ENCODE results near the gene N4BP2L1. TPM values are rescaled to one million over a fixed set of nuclear protein-coding genes. Genes with fewer than 3 reads are reported as not detected.

The N4BP2L1 gene
- total RNA-seq, 1 experiment from 2014 or later, result 1.1 TPM

- no peak for TF ChIP-seq POLR2AphosphoS5 (IDR thresholded peaks at IDR 0.05; ENCODE audit: low read depth, low read length)
- TF ChIP-seq JUND (IDR thresholded peaks at IDR 0.05), result no peak
- no peak for TF ChIP-seq EZH2phosphoT487 (IDR thresholded peaks at IDR 0.05; ENCODE audit: borderline replicate concordance)
- TF ChIP-seq TCF7L2 (IDR thresholded peaks at IDR 0.05; ENCODE audit: borderline replicate concordance, extremely low read depth, insufficient read depth, insufficient read length), result no peak
- TF ChIP-seq, protein P1, sequence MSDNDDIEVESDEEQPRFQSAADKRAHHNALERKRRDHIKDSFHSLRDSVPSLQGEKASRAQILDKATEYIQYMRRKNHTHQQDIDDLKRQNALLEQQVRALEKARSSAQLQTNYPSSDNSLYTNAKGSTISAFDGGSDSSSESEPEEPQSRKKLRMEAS (IDR thresholded peaks at IDR 0.05), result no peak
- TF ChIP-seq, protein P2, sequence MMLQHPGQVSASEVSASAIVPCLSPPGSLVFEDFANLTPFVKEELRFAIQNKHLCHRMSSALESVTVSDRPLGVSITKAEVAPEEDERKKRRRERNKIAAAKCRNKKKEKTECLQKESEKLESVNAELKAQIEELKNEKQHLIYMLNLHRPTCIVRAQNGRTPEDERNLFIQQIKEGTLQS (IDR thresholded peaks at IDR 0.05), result no peak
- no peak for TF ChIP-seq CEBPB (IDR thresholded peaks at IDR 0.05; ENCODE audit: low read depth)
- no peak for TF ChIP-seq CTCF (IDR thresholded peaks at IDR 0.05 in 2 of 3, conservative IDR thresholded peaks at IDR 0.05 in 1 of 3; ENCODE audit: borderline replicate concordance in 1 of 3, insufficient read depth in 1 of 3, low read depth in 2 of 3, low read length in 2 of 3)
- TF ChIP-seq YY1 (IDR thresholded peaks at IDR 0.05; ENCODE audit: extremely low read depth, insufficient replicate concordance, low read depth, low read length), result no peak
- TF ChIP-seq RAD21 (IDR thresholded peaks at IDR 0.05; ENCODE audit: low read depth), result no peak
- no peak for TF ChIP-seq EGR1 (IDR thresholded peaks at IDR 0.05; ENCODE audit: low read depth)
- TF ChIP-seq, protein P3, sequence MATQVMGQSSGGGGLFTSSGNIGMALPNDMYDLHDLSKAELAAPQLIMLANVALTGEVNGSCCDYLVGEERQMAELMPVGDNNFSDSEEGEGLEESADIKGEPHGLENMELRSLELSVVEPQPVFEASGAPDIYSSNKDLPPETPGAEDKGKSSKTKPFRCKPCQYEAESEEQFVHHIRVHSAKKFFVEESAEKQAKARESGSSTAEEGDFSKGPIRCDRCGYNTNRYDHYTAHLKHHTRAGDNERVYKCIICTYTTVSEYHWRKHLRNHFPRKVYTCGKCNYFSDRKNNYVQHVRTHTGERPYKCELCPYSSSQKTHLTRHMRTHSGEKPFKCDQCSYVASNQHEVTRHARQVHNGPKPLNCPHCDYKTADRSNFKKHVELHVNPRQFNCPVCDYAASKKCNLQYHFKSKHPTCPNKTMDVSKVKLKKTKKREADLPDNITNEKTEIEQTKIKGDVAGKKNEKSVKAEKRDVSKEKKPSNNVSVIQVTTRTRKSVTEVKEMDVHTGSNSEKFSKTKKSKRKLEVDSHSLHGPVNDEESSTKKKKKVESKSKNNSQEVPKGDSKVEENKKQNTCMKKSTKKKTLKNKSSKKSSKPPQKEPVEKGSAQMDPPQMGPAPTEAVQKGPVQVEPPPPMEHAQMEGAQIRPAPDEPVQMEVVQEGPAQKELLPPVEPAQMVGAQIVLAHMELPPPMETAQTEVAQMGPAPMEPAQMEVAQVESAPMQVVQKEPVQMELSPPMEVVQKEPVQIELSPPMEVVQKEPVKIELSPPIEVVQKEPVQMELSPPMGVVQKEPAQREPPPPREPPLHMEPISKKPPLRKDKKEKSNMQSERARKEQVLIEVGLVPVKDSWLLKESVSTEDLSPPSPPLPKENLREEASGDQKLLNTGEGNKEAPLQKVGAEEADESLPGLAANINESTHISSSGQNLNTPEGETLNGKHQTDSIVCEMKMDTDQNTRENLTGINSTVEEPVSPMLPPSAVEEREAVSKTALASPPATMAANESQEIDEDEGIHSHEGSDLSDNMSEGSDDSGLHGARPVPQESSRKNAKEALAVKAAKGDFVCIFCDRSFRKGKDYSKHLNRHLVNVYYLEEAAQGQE (IDR thresholded peaks at IDR 0.05; ENCODE audit: low read depth), result no peak
- TF ChIP-seq FOSL1 (IDR thresholded peaks at IDR 0.05; ENCODE audit: low read depth), result no peak
- TF ChIP-seq ZNF274 (IDR thresholded peaks at IDR 0.05; ENCODE audit: low read depth, low read length), result no peak
- no peak for TF ChIP-seq EZH2 (IDR thresholded peaks at IDR 0.05)
- no peak for TF ChIP-seq POLR2A (IDR thresholded peaks at IDR 0.05; ENCODE audit: borderline replicate concordance, extremely low read depth, insufficient read depth, insufficient read length)
- TF ChIP-seq SP1 (IDR thresholded peaks at IDR 0.05; ENCODE audit: low read depth), result no peak
- no peak for TF ChIP-seq SIN3A (IDR thresholded peaks at IDR 0.05; ENCODE audit: low read depth)
- no peak for TF ChIP-seq ELF1 (IDR thresholded peaks at IDR 0.05; ENCODE audit: borderline replicate concordance, low read depth)
- TF ChIP-seq CBX3 (IDR thresholded peaks at IDR 0.05; ENCODE audit: low read depth), result no peak
- Histone ChIP-seq H2AFZ (ENCODE audit: low read depth, low read length, poor library complexity, severe bottlenecking) (no peak overlapping the region), H3K9me2 (ENCODE audit: insufficient read depth) (no peaks in the 10 kb centered on the region), H3K27ac (ENCODE audit: low read depth, low read length) (no peak overlapping the region), H3K9me3 (ENCODE audit: control insufficient read depth in 1 of 2, insufficient read depth in 1 of 2, low read depth in 1 of 2, low read length in 2 of 2) (no peaks in the 10 kb centered on the region; a peak in 1 of 4 replicates), H3K36me3 (ENCODE audit: control insufficient read depth in 1 of 2, insufficient read depth in 2 of 2, low read length in 2 of 2) (no peaks in the 10 kb centered on the region), H3K27me3 (ENCODE audit: insufficient read depth, low read length) (no peaks in the 10 kb centered on the region), H3K4me2 (ENCODE audit: low read length) (no peak overlapping the region), H3K4me1 (ENCODE audit: control insufficient read depth in 1 of 2, insufficient read depth in 2 of 2, low read length in 2 of 2) (no peaks in the 10 kb centered on the region), H3K4me3 (replicated peaks in 1 of 2; ENCODE audit: low read depth in 1 of 2, low read length in 2 of 2) (no peak overlapping the region), H3K9ac (ENCODE audit: low read length) (no peak overlapping the region), H3K79me2 (ENCODE audit: insufficient read depth, low read length) (no peaks in the 10 kb centered on the region), H4K20me1 (ENCODE audit: insufficient read depth) (no peaks in the 10 kb centered on the region)
- ATAC-seq, result no peak
- BruUV-seq (replicated peaks), result no TSS peak
- POLR2A ChIA-PET, result no interaction called here
- DNase-seq (ENCODE audit: low read depth, low spot score), result no peak
- intact Hi-C loops (cut with micrococcal nuclease), result no loop called here
- RAD21 ChIA-PET (ENCODE audit: low non-redundant PET in 1 of 2, low total read pairs in 2 of 2, uncharacterized antibody in 2 of 2, unreplicated experiment in 2 of 2), result no interaction called here
- CTCF ChIA-PET, result no interaction called here
Measured at GRCh38 chr13:32419862-32420261, 8.1 kb downstream of the N4BP2L1 start.

Measured in HCT116 (cell line).